Hindlimb muscle (tissue), 1 donor: ENCODE results near the gene DHCR7. TPM values are rescaled to one million over a fixed set of nuclear protein-coding genes. Genes with fewer than 3 reads are reported as not detected.

ENCODE experiments used
- DNase-seq: peaks from one replicate; pipeline ENCODE4 v3.0.0-alpha.2; 2013
- polyA plus RNA-seq: library from polyadenylated mRNA; unstranded; fragments of 120-200 nt; gene quantifications from one replicate; pipeline ENCODE4 v1.2.1, GENCODE V29; 2013; ENCODE audit not compliant: insufficient read length

Gene DHCR7
- polyA plus RNA-seq, 1 donor = 15.1 TPM

DNA sequence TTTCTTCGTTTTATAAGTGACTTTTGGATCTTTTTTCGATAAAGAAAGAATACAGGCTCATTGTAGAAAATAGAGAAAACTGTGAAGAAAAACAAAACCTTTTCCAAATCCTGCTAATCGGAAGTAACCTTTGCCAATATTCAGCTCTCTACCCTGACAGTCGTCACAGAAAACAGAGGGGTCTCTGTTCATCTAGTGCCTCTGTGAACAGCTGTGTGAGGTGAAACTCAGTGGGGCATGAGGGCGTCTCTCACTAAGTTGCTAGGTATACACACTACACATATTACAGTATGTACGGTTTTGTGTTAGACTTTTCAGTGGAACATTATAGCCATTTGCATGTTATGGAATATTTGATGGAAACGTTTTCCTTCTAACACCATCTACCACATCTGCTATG, 39.4 kb downstream of the DHCR7 start:
- no peak for DNase-seq

- DNase-seq = no peak
Measured at GRCh38 chr11:71407356-71407755, 40.8 kb downstream of the DHCR7 start.

- DNase-seq = no peak
Measured at GRCh38 chr11:71406681-71407080, 41.5 kb downstream of the DHCR7 start.

DNA sequence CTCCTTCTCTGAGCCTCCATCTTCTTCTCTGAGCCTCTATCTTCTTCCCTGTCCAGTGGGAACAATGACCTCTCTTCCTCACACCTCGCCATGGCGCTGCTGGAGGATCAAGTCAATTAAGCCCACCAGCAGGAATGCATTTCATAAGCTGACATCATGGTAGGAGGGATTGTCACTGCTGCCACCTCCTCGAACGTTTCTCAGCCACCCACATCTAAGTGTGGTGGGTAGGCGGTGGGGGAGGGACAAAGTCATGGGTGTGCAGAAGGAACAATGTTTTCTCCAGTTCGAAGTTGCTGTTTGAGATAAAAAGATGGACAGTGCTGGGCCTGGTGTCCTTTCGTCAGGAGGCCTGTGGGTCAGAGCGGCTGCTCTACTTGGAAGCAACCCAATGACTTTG, 44.0 kb downstream of the DHCR7 start:
- no peak for DNase-seq

- DNase-seq = no peak
Measured at GRCh38 chr11:71402878-71403277, 45.3 kb downstream of the DHCR7 start.

DNA sequence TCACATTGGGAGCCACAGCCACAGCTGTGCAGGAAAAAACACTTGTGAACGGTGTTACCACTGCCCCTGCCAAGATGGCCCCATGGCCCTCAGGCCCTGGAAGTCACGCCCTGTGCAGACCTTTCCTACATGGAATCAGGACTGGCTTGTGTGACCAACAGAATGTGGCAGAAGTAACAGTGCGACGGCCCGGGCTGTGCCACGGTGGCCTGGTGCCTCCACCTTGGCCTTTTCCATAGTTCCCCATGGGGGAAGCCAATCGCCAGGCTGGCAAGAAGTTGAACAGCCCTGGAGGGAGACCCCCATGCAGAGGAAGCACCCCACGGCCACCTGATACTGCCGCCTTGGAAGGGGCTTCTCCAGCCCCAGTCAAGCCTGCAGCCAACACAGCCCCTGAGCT, 48.0 kb downstream of the DHCR7 start:
- no peak for DNase-seq

- DNase-seq = no peak
Measured at GRCh38 chr11:71399341-71399740, 48.9 kb downstream of the DHCR7 start.

GRCh38 chr11:71397961-71398360, 50.2 kb downstream of the DHCR7 start:
- DNase-seq = no peak

DNA sequence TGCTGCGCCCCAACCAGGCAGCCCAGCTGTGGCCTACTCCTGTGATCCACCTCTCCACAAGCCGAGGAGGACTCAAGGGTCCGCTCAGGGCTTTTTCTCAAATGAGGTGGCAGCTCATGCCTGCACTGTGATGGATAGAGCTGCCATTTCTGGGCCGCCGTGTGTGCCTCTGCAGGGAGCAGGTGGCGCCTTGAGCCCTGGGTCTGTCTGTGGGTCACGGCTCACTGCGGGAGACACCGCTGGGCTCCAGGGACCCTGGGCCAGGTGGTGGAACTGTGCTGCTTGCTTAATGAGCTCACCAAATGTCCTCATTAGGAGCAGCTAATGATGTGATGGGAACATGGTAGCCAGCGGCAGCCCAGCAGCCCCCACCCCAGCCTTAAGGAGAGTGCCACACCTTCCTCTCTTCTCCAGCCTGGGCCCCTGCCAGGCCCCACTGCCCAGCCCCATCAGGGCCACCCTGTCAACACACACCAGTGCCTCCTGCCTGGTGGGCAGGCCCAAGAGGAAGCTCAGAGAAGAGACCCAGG, 50.8 kb downstream of the DHCR7 start:
- DNase-seq = no peak

GRCh38 chr11:71396548-71397123, 51.6 kb downstream of the DHCR7 start:
- no peak for DNase-seq

DNA sequence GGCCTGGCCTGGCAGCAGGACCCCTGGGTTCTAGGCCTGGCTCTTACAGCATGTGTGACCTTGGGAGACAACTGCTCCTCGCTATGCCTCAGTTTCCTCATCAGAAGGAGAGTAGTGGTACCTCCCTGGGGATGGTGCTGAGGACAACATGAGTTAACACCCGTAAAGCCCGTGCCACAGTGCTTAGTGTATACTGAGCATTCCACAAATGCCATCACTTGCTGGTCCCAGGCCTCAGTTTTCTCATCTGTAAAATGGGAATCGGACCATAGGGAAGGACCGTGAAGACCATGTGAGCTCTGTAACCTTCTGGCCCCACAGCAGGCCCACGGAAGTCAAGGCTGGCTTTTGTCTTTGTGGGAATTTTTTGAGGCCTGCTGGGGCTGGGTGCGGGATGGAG, 52.4 kb downstream of the DHCR7 start:
- no peak for DNase-seq

- no peak for DNase-seq
Measured at GRCh38 chr11:71395263-71395560, 53.0 kb downstream of the DHCR7 start.

DNA sequence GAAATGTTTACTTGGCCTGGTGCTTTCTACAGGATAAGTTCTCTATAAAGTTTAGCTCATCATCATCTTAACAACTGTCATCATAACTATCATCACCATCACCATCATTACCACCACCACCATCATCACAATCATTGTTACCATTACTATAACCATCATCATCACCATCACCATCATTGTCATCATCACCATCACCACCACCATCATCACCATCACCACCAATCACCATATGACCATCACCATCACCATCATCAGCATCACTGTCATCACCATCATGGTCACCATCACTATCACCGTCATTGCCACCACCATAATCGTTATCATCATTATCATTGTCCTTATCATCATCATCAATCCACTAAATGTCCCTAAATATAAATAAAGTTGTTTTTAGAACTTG, 54.9 kb downstream of the DHCR7 start:
- no peak for DNase-seq

DNA sequence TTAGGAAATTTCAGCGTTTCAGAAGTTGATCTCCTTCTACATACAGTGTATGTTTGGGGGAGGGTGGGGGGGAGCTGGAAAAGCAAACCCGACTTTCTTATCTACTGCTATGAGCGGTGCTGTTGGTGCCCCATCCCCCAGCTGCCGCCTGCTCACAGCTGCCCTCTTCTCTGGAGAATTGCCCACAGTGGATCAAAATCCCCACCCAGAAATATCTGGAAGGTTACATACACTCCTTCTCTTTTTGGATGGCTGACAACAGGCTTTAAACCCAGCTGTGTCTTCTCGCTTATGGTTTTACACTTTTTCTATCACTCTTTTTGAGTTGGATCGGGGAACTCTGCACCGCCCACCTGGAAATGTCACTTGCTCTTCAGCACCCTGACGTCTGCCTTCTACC, 56.4 kb downstream of the DHCR7 start:
- peak; percentile 32 for DNase-seq

- DNase-seq = no peak
Measured at GRCh38 chr11:71391352-71391751, 56.8 kb downstream of the DHCR7 start.

- no peak for DNase-seq
Measured at GRCh38 chr11:71388637-71389235, 59.5 kb downstream of the DHCR7 start.

DNA sequence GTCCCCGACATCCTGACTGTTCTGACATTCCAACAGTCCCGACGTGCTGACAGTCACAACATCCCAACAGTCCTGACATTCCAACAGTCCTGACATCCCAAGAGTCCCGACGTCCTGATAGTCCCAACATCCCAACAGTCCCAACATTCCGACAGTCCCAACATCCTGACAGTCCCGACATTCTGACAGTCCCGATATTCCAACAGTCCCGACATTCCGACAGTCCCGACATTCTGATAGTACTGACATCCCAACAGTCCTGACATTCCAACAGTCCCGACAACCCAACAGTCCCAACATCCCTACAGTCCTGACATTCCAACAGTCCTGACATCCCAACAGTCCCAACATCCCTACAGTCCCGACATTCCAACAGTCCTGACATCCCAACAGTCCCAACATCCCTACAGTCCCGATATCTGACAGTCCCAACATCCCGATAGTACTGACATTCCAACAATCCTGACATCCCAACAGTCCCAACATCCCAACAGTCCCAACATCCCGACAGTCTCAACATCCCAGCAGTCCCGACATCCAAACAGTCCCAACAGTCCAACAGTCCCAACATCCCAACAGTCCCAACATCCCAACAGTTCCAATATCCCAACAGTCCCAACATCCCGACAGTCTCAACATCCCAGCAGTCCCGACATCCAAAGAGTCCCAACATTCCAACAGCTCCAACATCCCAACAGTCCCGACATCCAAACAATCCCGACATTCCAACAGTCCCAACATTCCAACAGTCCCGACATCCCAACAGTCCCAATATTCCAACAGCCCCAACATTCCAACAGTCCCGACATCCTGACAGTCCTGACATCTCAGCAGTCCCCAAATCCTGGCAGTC, 60.2 kb downstream of the DHCR7 start:
- no peak for DNase-seq

DNA sequence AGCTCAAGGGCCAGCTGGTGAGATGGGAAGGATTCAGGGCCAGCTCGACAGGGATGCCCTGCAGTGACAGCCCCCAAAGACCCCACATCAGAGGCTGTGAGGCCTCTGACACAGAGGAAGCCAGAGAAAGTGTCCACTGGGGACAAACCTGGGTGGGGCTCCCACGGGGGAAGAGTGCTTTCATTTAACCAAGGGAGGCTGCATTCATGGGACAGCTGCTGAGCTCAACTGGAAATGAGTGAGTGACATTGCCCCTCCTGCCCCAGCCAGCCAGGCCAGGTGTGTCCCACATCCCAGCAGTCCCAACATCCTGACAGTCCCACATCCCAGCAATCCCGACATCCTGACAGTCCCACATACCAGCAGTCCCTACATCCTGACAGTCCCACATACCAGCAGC, 61.0 kb downstream of the DHCR7 start:
- DNase-seq = no peak

- DNase-seq = no peak
Measured at GRCh38 chr11:71386202-71386601, 62.0 kb downstream of the DHCR7 start.

- no peak for DNase-seq
Measured at GRCh38 chr11:71385091-71385490, 63.1 kb downstream of the DHCR7 start.

DNA sequence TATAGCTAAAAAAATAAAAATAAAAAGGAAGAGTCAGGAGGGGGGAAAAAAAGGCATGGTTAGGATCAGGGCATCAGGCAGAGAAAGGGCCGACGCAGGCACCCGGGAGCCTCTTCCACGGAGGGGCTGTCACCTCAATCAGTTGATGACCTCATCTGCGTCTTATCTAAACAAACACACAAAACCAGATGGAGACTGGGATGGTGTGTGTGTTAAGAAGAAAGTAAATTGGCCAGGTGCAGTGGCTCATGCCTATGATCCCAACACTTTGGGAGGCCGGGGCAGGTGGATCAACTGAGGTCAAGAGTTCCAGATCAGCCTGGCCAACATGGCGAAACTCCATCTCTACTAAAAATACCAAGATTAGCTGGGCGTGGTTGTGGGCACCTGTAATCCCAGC, 63.6 kb downstream of the DHCR7 start:
- DNase-seq = no peak
